Activated naive CD4-positive, alpha-beta T cell treated with anti-CD3 and anti-CD28 coated beads for 36 hours (primary cell): ENCODE measurements around the gene HOOK1. TPM values are rescaled to one million over a fixed set of nuclear protein-coding genes. Genes with fewer than 3 reads are reported as not detected.

Experiments
- CTCF ChIA-PET: fragments of 350-600 bp; sonication (Branson Sonifier 250); formaldehyde crosslinking; loops from one replicate; lab custom pipeline; 2021; ENCODE audit warnings: antibody characterized with exemption; lab: Charles Lee
- DNase-seq: peaks from one replicate; pipeline ENCODE4 v3.0.0-alpha.2; 2020
- H3K27ac Mint-ChIP-seq: one replicate; pipeline ENCODE4 v1.8.0; 2021; ENCODE audit warnings: mild to moderate bottlenecking, mixed read lengths
- H3K27me3 Mint-ChIP-seq: one replicate; pipeline ENCODE4 v1.8.0; 2021; ENCODE audit warnings: low read depth, mixed read lengths
- H3K36me3 Mint-ChIP-seq: one replicate; pipeline ENCODE4 v1.8.0; 2021; ENCODE audit warnings: low read depth, mixed read lengths
- H3K4me1 Mint-ChIP-seq: one replicate; pipeline ENCODE4 v1.8.0; 2021; ENCODE audit warnings: low read depth, mixed read lengths
- H3K4me3 Mint-ChIP-seq: one replicate; pipeline ENCODE4 v1.8.0; 2021; ENCODE audit warnings: mild to moderate bottlenecking, moderate library complexity, mixed read lengths
- H3K9me3 Mint-ChIP-seq: one replicate; pipeline ENCODE4 v1.8.0; 2021; ENCODE audit warnings: mixed read lengths
- intact Hi-C: fragments of 100-400 bp; cut with micrococcal nuclease; formaldehyde crosslinking; loops from one replicate; pipeline ENCODE4 v1.15.1; 2023
- total RNA-seq, 2 experiments: library from RNA; stranded (reverse); gene quantifications; one replicate each; pipeline ENCODE4 v1.2.3, GENCODE V29; 2021

HOOK1 gene
- total RNA-seq = 10 to 100 TPM; 16.0 to 17.7 TPM

DNA sequence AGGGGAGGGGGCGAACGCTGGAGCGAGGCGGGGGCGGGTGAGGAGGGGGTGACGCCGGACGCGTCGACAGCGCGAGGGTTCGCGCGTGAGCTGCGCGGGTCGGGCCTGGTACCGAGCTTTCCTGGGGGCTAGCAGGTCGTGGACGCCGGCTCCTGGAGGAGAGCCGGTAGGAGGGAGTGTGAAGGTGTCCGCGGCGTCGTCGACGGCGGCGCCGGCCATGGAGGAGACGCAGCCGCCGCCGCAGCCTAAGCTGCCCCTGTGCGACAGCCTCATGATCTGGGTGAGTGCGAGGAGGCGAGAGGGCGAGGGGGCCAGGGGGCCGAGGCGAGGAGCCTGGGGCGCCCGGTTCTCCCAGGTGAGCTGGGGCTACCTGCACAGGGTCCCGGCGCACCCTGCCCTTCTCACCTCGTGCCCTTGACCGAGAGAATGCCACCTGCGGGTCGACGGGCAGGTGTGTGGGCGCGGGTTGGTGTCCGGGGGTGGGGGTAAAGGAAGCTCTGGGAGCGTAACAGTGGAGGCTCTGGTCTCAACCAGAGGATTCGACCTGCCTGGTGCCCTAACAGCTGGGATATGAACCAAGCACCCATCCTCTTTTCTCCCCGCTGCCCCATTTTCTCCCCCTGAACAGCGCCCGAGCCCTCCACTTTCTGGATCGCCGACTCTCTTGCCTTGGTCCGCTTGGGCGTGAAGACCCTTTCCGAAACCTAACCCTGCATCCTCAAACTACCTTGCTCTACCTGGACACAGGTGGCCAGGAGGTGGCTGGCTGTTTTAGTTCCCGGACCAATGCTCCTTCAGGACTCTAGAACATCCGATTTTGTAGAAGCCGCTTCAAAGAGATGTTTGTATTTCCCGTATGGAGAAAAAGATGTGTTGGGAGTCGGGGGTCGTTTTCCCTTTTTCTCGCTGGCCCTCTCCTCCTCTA is at the start of gene HOOK1:
HOOK1 (plus strand) TSS at position 49 of the 925 bp plus-strand sequence; CDS start at position 218, 169 bp downstream.
- Mint-ChIP-seq H3K4me3 (no peak within 1 kb of the TSS), H3K36me3 (no peaks in the 10 kb centered on the region), H3K9me3 (no peaks in the 10 kb centered on the region), H3K4me1 (peaks cover 8% of the 10 kb centered on the region), H3K27me3 (peaks cover 3% of the 10 kb centered on the region), H3K27ac (peak within 1 kb of the TSS; percentile 78)
- CTCF ChIA-PET = interaction anchor here (0.5 to 1.5 kb wide), 2 partner anchors 132 to 1646 kb away, joined by 4 read pairs; no protein-coding TSS in a partner anchor
- DNase-seq = peak; percentile 25
- intact Hi-C loops = loop anchor here (1.0 to 10.0 kb wide), 9 partner anchors 12 to 1269 kb away; partner anchors contain the start of genes CYP2J2, JUN, MYSM1 and OMA1

DNA sequence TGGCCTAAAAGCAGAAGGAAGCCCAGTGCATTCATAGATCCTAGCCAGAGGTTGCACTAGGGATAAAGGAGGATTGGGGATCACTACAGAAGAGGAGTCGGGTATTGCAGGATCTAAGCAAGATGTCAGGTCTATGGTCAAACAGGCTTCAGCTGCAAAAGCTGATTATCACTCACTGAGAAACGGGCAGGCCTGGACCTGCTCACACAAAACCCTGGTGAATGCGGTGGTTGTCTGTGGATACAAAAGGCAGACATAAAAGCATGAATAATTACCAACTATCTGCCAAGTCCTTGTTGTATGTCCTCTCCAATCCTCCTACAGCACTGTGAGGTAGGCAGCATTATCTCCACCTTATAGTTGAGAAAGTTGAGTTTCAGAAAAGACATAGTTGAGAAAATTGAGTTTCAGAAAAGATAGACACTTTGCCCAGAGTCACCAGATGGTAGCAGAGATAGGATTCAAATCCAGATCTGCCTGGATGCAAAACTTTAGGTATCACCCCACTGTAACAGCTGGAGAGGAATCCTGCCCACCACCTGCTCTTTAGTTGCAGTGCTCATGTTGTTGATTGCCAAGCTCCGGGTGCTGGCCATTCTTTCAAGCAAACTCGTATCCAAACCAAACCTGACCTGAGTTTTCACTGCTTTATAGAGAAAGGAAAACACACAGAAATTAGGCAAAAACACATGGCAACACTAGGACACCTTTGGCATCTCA is 49.6 kb upstream of the HOOK1 start:
- Mint-ChIP-seq H3K27ac (no peak overlapping the region), H3K9me3 (no peaks in the 10 kb centered on the region), H3K36me3 (no peaks in the 10 kb centered on the region), H3K4me3 (no peak overlapping the region), H3K27me3 (no peaks in the 10 kb centered on the region), H3K4me1 (no peaks in the 10 kb centered on the region)
- CTCF ChIA-PET = interaction anchor here (0.6 to 1.2 kb wide), 2 partner anchors 119 to 998 kb away, joined by 3 read pairs; no protein-coding TSS in a partner anchor
- intact Hi-C loops = no loop called here
- no peak for DNase-seq

DNA sequence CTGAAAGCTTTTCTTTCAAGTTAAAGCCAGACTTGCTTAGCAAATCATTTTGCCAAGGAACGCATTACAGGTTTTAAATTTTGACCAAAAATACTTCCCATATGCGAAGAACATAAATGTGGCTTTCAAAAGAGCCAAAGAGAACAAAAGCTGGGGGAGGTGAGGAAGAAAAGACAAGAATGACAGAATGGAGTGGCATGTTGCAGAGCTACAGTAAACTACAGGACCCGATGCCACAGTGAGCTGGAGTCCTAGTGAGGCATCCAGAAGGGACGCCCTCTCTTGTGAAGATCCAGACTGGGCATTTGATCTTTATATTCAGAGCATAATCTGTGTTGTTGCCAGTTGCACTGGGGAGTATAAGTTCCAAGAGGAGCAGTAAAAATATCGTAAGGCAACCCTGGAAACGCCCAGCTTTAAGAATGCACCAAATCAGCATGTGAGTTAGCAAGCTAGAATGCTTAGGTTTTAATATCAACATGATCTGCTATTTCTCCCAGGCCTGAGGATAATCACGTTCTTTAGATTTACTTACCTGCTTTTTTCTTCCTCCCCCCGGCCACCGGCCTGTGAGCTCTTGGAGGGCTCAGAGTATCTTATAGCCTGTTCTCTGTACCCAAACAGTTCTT is 48.4 kb upstream of the HOOK1 start:
- intact Hi-C loops = no loop called here
- Mint-ChIP-seq H3K27me3 (no peaks in the 10 kb centered on the region), H3K4me1 (no peaks in the 10 kb centered on the region), H3K4me3 (no peak overlapping the region), H3K36me3 (no peaks in the 10 kb centered on the region), H3K9me3 (no peaks in the 10 kb centered on the region), H3K27ac (no peak overlapping the region)
- CTCF ChIA-PET = interaction anchor here (0.9 to 1.2 kb wide), 2 partner anchors 38 to 999 kb away, joined by 3 read pairs; no protein-coding TSS in a partner anchor
- DNase-seq = no peak

DNA sequence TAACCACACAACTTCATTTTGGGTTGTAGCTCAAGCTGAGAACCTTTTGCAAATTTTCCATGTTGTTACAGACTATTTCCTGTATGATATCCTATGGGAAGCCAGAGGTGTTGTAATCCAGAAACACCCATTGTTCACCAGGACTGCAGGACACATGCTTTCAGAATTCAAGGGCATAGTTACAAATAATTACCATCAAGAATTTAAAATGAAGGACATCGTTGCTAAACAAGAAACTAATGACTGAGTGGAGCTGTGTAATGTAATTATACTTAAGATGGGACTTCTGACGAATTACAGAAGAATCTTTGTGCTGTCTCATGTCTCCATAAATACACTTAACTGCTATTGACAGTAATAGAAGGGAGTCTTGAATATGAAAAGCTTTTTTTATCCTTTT is 47.6 kb upstream of the HOOK1 start:
- no peaks in the 10 kb centered on the region for H3K4me1 Mint-ChIP-seq
- CTCF ChIA-PET = no interaction called here
- no peak overlapping the region for H3K4me3 Mint-ChIP-seq
- intact Hi-C loops = no loop called here
- no peaks in the 10 kb centered on the region for H3K27me3 Mint-ChIP-seq
- H3K36me3 Mint-ChIP-seq = no peaks in the 10 kb centered on the region
- H3K9me3 Mint-ChIP-seq = no peaks in the 10 kb centered on the region
- H3K27ac Mint-ChIP-seq = no peak overlapping the region
- DNase-seq = no peak

DNA sequence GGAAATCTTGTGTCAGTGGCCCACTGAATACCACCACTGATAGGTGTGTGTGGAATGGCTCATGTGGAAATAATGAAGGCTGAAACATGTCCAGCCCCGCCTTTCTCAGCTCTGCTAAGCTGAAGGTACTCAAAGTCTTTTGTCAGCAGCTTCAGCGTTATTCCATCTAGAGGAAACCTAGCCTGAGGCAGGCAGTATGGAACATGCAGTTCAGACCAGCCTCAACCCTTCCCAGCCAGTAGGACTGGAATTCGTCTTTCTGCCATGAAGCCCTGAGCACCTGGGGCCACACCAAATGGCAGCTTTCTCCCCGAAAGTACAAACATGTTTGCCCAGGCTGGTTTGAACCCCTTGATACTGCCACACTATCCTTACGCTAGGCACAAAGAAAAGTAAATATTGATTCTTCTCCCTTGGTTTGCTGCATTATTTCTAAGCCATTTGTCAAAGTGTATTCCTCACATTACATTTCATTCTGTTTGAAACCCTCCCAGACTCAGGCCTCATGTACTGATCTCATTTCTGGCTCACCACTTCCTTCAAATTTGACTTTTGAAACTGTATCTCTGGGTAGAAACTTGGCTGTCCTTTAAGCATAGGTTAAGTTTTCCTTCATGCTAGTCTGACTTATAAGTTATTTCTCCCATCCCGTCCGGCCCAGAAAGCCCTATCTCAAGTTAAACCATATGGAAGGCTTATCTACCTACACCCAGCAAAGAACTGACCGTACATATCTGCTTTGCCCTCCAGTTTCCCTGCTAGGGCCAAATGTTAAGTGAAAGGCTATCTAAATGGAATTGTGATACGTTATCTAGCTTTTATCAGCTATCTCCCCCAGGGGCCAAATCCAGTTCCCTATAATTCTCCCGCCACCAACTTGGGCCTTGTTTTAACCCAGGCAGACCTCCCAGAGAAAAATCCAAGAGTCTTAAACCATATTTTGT is 45.7 kb upstream of the HOOK1 start:
- H3K4me1 Mint-ChIP-seq = no peaks in the 10 kb centered on the region
- CTCF ChIA-PET = interaction anchor here (0.6 to 2.1 kb wide), 2 partner anchors 10 to 45 kb away, joined by 3 to 7 read pairs; no protein-coding TSS in a partner anchor
- H3K27me3 Mint-ChIP-seq = no peaks in the 10 kb centered on the region
- intact Hi-C loops = no loop called here
- H3K9me3 Mint-ChIP-seq = no peaks in the 10 kb centered on the region
- no peaks in the 10 kb centered on the region for H3K36me3 Mint-ChIP-seq
- no peak overlapping the region for H3K4me3 Mint-ChIP-seq
- H3K27ac Mint-ChIP-seq = no peak overlapping the region
- no peak for DNase-seq

DNA sequence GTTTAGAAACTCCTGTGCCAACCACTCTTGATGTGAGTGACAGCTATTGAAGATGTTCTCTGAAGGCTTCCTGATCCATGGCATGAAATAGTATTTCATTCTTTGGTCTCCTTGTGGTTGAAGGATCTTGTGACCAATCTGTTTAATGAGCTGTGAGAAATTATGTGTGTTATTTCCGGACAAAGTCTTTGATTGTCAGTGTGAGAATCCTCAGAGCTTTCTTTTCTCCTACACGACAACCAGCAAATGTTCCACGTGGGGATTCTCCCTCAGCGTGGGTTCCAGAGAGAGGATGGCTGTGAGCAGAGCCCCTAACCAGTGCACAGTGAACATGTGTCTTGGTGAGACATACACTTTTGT is 45.0 kb upstream of the HOOK1 start:
- no peak for DNase-seq
- CTCF ChIA-PET = interaction anchor here (2.1 kb wide), 1 partner anchor 10 kb away, joined by 7 read pairs; no protein-coding TSS in a partner anchor
- Mint-ChIP-seq H3K4me1 (no peaks in the 10 kb centered on the region), H3K27me3 (no peaks in the 10 kb centered on the region), H3K9me3 (no peaks in the 10 kb centered on the region), H3K27ac (no peak overlapping the region), H3K4me3 (no peak overlapping the region), H3K36me3 (no peaks in the 10 kb centered on the region)
- intact Hi-C loops = no loop called here

DNA sequence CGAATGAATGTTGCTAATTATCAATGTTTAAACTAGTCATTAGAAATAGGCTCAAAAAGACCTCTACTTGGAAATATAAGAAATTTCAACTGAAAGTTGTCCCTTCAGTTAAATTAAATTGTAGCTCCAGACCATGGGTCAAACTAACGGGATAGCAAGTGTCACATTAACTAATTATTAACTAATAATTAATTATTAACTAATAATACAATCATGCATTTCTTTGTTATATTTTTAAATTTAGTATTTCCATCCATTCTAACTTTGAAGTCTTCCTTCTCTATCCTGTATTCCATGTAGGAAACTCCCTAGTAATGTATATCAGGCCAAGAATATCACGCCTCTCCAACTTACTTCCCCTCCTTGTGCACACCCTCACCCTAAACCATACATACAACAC is 43.4 kb upstream of the HOOK1 start:
- CTCF ChIA-PET = interaction anchor here (0.6 to 1.5 kb wide), 3 partner anchors 13 to 178 kb away, joined by 3 to 5 read pairs (median 5); no protein-coding TSS in a partner anchor
- Mint-ChIP-seq H3K27ac (no peak overlapping the region), H3K27me3 (no peaks in the 10 kb centered on the region), H3K4me1 (no peaks in the 10 kb centered on the region), H3K4me3 (no peak overlapping the region), H3K9me3 (no peaks in the 10 kb centered on the region), H3K36me3 (no peaks in the 10 kb centered on the region)
- DNase-seq = no peak
- intact Hi-C loops = no loop called here

DNA sequence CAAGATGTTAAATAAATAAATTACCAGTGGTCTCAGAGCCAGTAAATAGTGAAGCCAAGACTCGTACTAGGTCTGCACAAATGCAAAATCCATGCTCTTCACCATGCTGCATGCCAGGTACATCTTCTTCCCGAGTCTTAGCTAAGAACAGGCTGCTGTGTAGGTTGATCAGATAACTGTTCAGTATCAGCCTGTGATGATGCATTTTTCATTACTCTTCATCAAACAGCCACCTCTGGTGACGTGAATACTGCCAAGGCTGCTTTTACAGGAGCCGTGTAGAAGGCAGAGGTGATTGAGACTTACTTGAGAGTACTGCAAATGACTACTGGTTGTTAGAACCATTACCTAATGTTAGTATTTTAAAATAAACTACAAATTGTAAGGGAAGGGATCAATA is 39.3 kb upstream of the HOOK1 start:
- no peak overlapping the region for H3K27ac Mint-ChIP-seq
- CTCF ChIA-PET = no interaction called here

DNA sequence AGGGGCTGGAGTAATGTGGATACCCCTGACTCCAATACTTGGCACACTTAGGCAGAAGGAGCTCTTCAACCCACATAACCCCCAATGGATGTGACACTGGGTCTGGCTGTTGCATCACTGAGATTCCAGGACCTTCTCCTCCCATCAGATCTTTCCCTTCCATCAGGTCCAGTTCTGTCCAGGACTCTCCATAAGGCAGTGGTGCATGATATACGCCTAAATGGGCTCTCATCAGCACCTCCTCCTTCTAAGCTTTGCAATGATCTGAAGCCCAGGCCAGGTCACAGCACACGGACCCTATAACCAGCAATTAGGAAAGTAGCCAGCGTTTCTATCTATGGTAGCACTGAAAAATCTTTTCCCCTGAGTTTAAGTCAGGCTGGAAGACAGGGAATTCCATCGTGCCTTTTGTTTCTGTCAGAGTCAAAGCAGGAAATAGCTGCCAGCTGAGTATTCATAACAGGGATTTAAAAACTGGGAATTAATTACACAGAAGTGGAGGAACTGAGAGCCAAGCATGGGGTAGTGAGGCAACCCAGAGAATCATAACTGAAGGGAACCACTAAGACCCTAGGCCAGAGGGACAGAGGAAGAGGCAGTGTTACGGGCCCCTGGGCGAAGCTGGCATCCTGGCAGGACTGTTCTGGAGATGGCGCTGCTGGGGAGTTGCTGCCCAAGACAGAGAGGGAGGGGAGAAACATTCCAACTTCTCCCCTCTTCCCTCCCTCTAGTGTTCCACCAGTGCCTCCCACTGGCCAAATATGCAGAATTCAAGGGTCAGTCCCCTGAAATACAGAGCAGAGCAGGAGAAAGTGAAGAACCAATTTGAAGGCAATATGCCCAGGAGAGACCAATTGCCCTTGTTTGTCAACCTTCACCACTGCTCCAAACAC is 37.5 kb upstream of the HOOK1 start:
- H3K27me3 Mint-ChIP-seq = no peaks in the 10 kb centered on the region
- CTCF ChIA-PET = interaction anchor here (0.9 kb wide), 1 partner anchor 170 kb away, joined by 3 read pairs; no protein-coding TSS in a partner anchor
- no peak overlapping the region for H3K4me3 Mint-ChIP-seq
- H3K4me1 Mint-ChIP-seq = no peaks in the 10 kb centered on the region
- intact Hi-C loops = no loop called here
- H3K9me3 Mint-ChIP-seq = no peaks in the 10 kb centered on the region
- no peaks in the 10 kb centered on the region for H3K36me3 Mint-ChIP-seq
- no peak for DNase-seq
- H3K27ac Mint-ChIP-seq = no peak overlapping the region

More for the DNA sequence above, 39.3 kb upstream of the HOOK1 start:
- Mint-ChIP-seq H3K4me1 (no peaks in the 10 kb centered on the region), H3K4me3 (no peak overlapping the region), H3K36me3 (no peaks in the 10 kb centered on the region), H3K27me3 (no peaks in the 10 kb centered on the region), H3K9me3 (no peaks in the 10 kb centered on the region)
- intact Hi-C loops = no loop called here
- no peak for DNase-seq

DNA sequence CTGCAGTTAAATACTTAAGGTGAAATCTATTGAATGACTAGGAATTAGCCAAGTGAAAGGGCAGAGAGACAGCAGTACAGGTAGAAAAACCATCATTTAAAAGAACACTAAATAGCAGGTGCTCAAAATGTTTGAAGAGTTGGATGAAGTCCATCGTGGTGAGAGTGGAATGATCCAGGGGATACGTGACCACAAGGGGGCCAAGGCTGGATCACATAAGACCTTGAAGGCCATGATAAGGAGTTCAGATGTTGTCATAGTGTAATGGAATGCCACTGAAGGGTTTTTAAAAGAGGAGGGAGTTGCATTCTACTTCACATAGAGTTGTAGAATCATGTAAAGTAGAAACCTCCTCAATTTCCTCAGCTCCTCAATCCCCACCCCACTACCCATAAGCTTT is 34.8 kb upstream of the HOOK1 start:
- CTCF ChIA-PET = interaction anchor here (0.7 to 1.0 kb wide), 2 partner anchors 21 to 84 kb away, joined by 3 to 4 read pairs; no protein-coding TSS in a partner anchor
- Mint-ChIP-seq H3K27ac (no peak overlapping the region), H3K36me3 (no peaks in the 10 kb centered on the region), H3K9me3 (no peaks in the 10 kb centered on the region), H3K4me3 (no peak overlapping the region), H3K4me1 (no peaks in the 10 kb centered on the region), H3K27me3 (no peaks in the 10 kb centered on the region)
- intact Hi-C loops = no loop called here
- DNase-seq = no peak
